GM19455 (cell line): Measurements from ENCODE around the gene TBATA.

Experiments
- ATAC-seq: cut with Tn5 transposase; IDR thresholded peaks from one replicate; pipeline ENCODE4 v1.9.1; 2021; ENCODE audit not compliant: unreplicated experiment

Gene TBATA

DNA sequence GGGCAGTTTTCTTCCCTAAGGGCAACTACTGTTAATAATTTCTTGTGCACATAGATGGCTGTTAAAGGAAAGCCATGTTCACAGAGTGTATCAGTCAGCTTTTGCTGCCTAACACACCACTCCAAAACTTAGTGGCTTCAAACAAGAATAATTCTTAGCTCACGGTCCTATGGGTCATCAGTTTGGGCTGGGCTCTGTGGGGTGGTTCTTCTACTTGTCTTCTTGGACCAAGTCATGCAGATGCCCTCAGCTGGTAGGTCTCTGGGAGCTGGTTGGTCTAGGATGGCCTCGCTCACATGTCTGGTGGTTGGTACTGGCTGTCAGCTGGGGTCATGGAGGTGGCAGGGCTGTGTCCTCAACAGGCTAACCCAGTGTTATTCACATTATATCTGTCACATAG lies 39.6 kb downstream of the TBATA start:
- ATAC-seq = no peak

DNA sequence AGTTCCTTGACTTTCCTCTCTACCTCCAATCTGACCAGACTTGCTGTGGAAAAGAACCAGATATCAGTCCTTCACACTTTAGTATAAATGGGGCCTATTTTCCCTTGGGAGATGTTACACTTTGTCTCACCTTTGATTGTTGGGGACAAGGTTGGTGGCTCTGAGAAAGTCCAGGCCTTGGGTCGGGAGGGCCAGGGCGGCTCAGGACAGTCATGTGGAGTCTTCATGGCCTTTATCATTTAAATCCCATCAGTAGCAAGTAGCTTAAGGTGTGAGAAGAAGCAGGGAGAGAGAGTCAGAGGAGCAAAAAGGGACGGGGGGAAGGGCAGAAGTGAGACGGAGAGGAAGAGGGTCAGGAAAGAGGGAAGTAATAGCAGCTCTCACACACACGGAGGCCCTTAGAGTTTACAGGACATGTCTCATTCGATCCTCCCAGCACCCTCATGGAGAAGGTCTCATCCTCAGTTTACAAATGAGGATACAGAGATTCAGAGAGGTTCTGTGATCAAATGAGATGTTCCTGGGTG lies 40.5 kb downstream of the TBATA start:
- ATAC-seq = no peak

DNA sequence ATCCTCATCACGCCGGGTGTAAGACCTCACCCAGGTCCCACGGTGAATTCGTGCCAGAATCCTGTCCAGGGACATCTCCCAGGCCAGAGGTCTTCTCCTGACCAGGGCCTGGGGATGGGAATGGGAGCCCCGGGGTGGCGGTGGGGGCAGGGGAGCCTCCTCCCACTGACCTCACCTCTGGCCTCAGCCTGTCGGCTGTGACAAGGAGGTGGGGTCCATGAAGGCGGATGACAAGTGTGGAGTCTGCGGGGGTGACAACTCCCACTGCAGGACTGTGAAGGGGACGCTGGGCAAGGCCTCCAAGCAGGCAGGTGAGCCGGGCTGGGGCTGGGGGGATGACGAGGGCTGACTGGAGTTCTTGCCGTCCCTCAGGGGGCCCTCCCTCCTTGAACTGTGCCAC lies 41.3 kb downstream of the TBATA start:
- no peak for ATAC-seq

DNA sequence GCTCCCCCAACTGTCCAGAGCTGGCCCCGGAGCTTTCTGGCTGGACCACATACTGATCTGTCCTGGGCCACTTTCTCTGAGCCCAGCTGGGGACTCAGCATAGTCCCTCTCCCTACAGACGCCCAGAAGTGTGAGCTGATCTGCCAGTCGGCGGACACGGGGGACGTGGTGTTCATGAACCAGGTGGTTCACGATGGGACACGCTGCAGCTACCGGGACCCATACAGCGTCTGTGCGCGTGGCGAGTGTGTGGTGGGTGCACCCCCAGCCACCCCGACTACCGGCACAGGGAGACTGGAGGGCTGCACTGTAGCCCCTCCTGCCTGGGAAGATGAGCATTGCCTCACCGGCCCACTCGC lies 41.8 kb downstream of the TBATA start:
- ATAC-seq = no peak

DNA sequence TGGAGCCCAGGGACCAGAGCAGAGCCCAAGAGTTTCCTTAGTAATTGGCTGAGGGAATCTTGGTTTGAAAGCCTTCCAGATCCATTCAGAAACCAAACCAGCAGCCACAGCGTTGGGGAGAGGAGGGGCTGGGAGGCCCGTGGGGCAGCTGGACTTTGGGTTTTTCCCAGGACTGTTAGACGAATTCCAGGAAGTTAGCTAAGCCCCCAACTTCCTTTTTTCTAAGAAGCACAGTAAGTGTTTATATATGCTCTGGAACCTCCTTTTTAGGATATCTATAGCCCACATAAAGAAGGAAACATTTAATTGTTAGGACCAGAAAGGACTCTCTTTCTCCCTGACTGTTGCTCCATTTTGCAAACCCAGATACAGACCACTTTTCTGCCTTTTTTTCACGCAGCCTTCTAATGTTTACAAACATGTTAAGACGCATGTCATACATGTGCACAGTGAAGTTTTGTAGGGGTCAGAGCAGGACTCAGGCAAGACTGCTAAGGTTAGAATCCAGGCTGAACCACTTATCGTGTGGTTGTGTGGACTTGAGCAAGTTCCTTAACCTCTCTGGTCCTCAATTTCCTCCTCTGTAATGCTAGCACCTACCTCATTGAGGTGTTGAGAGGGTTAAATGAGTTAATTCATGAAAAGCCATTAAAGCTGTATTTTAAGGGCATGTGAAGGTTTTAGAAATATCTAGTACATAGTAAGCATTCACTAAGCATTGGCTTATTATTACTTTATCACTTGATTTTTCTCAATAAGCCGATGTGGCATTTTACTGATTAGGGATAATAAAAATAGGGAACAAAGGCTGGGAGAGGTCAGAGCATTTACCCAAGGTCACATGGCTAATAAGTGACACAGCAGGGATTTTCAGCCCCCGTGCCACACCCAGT lies 42.4 kb downstream of the TBATA start:
- ATAC-seq = no peak

DNA sequence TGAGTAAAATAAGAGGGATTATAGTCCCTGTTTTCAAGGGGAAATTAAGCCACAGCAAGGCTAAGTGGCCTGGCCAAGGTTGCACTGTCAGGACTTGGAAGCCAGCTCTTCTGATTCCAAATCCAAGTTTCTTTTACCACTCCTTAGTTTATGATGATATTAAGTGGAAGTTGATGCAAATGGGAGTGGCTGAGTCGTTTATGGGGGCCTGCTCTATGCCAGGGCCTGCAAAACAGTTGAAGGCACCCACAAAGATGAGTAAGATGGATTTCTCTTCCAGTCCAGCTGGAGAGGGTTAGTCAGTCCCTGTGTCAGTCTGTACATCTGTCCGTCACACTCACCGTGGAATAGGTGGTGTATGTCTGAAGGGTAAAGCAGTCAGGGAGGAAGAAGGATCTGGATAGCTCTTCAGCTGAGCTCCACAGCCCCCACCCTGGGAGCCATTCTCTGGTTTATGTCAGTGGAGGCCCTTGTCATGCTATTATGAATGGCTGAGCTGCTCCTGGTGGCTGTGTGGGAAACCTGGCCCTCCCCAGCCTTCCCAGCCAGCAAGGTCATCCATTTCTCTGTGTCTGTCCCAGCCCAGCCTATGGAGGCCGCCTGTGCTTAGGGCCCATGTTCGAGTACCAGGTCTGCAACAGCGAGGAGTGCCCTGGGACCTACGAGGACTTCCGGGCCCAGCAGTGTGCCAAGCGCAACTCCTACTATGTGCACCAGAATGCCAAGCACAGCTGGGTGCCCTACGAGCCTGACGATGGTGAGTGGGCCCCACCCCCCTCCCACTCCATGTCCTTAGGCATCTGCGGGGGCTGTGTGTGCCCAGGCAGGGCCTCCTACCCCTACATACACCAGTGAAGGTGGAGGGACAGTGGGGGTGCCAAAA lies 44.5 kb downstream of the TBATA start:
- ATAC-seq = no peak

DNA sequence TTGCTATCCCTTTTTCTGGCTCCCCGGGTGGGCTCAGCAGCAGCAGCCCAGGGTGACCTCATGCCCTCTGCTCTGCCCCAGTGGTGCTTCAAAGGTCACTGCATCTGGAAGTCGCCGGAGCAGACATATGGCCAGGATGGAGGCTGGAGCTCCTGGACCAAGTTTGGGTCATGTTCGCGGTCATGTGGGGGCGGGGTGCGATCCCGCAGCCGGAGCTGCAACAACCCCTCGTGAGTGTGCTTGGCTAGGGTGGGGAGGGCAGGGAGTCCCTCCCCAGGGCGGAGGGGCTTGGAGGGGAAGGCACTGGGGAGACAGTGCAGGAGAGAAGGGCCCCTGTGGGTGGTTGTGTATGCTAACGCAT lies 46.4 kb downstream of the TBATA start:
- ATAC-seq = no peak

DNA sequence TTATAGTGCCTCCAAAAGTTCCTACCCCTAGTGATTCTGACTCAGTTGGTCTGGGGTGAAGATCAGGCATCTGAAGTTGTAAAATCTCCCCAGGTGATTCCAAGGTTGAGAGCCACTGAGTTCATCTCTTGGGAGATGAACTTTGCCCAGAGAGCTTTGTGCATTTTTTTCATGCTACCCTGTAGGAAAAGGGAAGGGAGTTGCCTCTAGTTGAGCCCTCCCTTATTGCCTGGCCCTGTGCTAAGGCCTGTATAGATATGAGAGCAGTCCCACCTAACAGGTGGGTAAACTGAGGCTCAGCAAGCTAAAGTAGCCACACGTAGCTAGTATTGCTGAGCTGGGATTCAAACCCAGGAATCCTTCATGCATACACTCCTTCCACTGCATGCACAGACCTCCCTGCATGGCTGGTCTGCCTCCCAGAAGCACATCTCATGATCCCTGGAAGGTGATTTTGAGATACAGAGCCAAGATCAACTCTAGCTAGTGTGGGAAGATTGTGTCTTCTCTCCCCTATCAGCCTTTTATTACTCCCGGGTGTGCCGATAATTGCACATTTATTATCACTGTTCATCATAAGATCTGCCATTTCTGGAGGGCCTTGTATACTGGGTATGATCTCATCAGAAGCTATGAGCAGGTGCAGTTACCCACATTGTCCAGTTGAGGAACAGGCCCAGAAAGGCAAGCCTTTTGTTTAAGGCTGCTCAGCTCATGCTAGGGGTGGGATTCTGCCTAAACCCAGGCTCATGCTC lies 47.0 kb downstream of the TBATA start:
- ATAC-seq = no peak

DNA sequence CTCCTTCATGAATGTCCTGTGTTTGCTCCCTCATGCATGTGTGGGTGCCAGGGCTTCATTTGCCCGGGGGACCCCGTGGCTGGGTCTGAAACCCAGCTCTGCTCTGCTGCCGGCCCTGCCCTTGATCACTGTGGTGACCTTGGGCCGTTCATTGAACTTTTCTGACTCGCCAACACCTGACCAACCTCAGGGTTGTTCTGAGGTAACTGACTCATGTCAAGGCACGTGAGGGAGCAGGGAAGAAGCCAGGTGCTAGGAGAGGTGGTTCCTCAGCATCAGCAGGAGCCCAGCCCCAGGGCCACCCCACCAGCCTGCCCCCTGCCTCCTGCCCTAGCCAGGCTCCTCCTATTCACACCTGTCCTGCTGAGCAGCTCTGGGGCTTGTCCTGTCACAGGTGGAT lies 47.9 kb downstream of the TBATA start:
- no peak for ATAC-seq

DNA sequence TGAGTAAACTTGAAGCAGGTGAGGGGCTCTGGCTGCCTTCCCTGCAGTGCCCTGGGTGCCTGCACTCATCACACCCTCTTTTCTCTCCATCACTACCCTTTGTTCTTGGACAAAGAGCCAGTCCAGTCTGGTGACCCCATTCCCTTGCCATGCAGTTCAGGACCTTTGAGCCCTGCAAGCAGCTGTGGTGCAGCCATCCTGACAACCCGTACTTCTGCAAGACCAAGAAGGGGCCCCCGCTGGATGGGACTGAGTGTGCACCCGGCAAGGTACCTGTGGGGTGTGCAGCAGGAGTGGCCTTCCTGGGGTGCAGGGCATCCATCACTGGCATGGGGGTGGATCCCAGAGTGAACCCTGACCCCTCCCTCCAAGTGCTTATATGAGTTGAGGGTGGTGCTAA lies 48.7 kb downstream of the TBATA start:
- no peak for ATAC-seq

DNA sequence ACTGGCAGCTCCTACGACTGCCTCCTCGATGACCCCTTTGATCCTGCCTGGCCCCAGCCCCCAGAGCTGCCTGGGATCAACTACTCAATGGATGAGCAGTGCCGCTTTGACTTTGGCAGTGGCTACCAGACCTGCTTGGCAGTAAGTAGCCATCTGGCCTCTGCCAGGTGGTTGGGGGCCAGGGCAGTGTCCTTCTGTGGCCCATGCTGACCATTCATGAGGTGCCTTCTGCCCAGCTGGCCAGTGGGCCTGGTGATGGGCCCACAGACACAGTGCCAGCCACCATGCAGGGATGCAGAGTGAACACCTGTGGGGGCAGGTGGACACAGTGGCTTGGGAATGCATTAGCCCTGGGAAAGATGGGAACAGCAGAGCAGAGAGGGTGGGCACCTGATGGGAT lies 50.0 kb downstream of the TBATA start:
- ATAC-seq = no peak

DNA sequence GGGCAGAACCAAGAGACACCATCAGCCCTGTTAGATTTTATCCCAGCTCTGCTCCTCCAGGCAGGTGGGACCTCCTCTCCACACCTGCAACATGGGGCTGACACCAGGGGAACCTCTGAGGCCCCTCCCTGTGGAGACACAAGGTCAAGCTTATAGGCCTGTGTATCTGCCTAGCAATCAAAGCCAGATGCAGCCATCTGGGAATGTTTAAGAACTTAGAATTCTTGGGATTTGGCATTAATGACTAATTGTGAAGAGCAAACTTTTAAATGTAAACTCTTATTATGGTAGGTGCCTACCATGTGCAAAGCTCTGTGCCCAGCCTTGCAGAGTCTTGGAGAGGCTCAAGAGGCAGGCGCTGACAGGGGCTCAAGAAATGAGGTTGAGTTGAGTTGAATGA lies 52.1 kb downstream of the TBATA start:
- ATAC-seq = no peak

DNA sequence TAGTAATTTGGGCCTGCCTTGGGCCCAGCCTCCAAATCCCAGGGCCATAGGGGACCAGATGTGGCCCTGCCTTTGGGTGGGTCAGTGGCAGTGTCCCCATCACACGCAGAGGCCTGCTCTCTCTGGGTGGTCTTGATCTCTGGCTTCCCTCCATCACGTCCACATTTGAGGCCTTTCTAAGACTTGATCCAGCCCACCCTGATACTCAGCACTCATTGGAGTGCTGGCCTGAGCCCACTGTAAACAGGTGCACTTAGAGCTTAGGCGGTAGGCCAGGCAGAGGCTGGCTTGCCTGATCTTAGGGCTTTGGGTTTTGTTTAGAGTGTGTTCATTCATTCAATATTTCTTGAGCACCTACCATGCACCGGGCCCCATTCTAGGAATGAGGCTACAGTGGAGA lies 52.6 kb downstream of the TBATA start:
- no peak for ATAC-seq

DNA sequence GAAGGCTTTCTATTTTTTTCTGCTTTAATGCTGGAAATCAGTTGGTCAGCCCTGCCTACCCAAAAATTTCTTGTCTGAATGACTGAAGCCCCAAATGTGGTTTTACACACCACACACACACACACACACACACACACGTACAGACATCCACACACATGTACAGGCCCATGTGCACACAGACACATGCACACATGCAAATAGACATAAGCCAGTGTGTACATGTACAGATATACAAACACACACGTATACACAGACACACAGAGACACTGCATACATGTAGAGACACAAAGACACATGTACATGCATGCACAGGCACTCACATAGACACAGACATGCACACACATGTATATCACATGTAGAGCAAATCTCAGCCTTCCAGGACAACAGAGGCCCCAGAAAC lies 54.2 kb downstream of the TBATA start:
- ATAC-seq = no peak

DNA sequence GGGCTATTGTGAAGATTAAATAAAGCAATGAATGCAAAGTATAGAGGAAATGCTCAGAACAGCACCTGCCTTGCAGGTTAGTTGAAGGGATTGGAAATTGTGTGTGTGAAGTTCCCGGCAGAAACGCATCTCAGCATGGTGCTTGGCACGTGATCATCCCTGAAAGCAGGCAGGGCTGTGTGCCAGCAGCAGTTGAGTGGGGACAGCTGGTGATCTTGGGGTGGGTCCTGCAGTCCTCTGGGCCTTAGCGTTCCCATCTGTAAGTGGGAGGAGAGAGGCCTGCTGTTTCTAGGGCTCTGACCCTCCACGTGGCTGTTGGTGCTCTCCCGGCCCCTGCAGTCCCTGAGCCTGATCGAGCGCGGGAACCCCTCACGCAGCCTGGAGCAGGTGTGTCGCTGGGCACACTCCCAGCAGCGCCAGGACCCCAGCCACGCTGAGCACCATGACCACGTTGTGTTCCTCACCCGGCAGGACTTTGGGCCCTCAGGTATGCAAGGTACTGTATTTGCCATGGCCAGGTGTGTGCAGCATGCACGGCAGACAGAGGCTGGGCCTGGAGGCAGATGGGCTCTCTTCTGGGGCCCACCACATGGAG lies 55.3 kb downstream of the TBATA start:
- no peak for ATAC-seq

DNA sequence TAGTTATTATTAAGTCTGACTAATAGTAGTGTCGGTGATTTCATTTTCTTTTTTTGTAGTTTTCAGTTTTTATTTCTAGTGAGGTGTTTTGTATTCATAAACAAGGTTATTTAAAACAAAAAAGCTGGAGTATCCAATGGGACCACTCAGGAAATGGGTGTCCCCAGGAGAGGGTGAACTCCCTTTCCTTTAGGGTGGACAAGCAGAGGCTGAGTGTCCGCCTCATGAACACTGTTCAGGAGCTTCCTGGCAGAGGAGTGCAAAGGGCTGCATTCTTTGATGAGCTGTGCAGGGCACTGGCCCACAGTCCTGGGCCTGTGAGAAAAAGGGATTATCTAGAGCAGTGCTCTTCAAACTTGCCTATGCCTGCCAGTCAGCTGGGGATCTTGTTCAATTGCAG lies 56.8 kb downstream of the TBATA start:
- ATAC-seq = no peak

DNA sequence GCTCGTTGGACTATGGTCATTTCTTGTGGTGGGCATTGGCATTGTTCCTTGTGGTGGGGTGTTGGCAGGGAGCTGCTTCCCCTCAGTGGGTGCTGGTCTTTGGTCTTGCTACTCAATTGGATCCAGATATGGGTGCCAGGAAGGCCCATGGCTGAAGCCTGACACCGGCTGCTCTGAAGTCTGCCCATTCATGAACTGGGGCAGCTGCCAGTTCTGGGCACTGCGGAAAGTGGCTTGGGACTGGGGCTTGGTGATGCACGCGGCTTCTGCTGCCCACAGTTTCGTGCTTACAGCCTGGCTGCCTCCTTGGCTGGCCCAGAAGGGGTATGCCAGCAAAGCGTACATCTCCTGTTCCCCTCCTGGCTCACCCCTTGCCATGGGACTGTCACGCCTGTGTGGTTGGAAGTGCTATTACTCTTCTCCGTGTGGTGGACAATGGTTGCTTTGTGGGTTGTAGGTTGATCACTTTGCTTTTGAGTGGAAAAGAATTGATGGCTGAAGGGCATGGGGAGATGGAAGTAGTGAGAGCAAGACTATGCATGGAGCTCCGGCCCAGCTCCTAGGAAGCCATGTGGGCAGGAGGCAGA lies 58.2 kb downstream of the TBATA start:
- ATAC-seq = no peak

DNA sequence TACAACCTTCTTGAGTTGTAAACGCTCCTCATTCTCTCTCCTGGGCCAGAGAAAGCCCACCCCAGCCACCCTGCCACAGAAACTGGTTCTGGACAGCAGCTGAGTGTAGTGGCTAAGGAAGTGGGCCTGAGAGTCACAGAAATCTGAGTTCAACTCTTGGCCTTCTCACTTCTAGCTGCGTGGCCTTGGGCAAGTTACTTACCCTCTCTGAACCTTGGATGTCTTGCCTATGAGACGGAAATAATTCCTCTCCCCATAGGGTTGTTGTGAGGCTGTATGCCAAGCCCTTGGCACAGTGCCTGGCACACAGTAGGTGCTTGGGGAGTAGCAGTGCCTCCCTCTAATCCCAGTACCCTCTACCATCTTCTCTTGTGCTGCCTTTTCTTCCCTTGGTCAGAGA lies 61.4 kb downstream of the TBATA start:
- no peak for ATAC-seq

DNA sequence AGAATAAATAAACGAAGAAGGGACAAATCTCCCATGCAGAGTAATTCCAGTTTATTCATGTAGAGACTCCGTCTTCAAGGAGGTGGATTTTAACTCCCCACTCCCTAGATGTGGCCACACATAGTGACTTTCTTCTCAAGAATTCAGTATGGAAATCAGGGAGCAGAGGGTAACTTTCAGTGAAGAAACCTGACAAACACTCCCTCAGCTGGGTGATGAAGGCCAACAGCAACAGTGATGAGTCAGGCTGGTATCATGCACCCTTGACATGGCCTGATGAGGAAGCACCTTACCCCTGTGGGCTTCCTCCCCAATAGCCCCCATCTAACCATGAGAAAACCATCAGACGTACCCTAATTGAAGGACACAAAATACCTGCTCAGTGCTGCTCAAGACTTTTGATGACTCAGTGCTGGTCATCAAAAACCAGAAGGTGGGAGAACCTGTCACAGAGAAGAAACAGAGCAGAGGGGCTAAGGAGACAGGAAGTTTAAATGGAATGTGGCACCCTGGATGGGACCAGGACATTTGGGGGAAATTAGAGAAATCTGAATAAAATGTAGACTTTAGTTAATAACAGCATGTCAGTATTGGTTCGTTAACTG lies 62.3 kb downstream of the TBATA start:
- no peak for ATAC-seq
